Ascending aorta (tissue), 2 donors: ENCODE measurements around the gene CLDN24. TPM values are rescaled to one million over a fixed set of nuclear protein-coding genes. Genes with fewer than 3 reads are reported as not detected.

Experiments
- DNase-seq, 2 donors: peaks; one replicate each; pipeline ENCODE4 v3.0.0-alpha.2; 2019; ENCODE audit warnings: low spot score in 2 of 2
- H3K27ac ChIP-seq, 2 donors: fragments of 200-600 bp; sonication (generic); one replicate each; pipeline ENCODE4 v1.5.1; 2016 to 2017; ENCODE audit warnings: mild to moderate bottlenecking in 1 of 2
- H3K27me3 ChIP-seq: fragments of 200-600 bp; sonication (generic); one replicate; pipeline ENCODE4 v1.5.1; 2017
- H3K36me3 ChIP-seq, 2 donors: fragments of 200-600 bp; sonication (generic); one replicate each; pipeline ENCODE4 v1.5.1; 2016
- H3K4me1 ChIP-seq, 2 donors: fragments of 200-600 bp; sonication (generic); one replicate each; pipeline ENCODE4 v1.5.1; 2016 to 2017; ENCODE audit warnings: mild to moderate bottlenecking in 1 of 2
- H3K4me3 ChIP-seq, 2 donors: fragments of 200-600 bp; sonication (generic); one replicate each; pipeline ENCODE4 v1.5.1; 2016 to 2017; ENCODE audit warnings: mild to moderate bottlenecking in 1 of 2
- H3K9me3 ChIP-seq, 2 donors: fragments of 200-600 bp; sonication (generic); one replicate each; pipeline ENCODE4 v1.5.1; 2016
- CTCF ChIP-seq, 3 experiments: fragments of 200-600 bp in 2 of 3; fragments of 450-650 bp in 1 of 3; sonication (generic) in 2 of 3; IDR thresholded peaks; one replicate each; pipeline ENCODE4 v1.5.1; 2016 to 2019; ENCODE audit warnings: antibody characterized with exemption in 3 of 3, mild to moderate bottlenecking in 1 of 3, moderate library complexity in 1 of 3
- intact Hi-C: fragments of 100-400 bp; cut with DNase I; formaldehyde crosslinking; loops from one replicate; pipeline ENCODE4 v1.15.1; 2023
- total RNA-seq: library from RNA; depleted of rRNA; stranded (reverse); fragments of >200 nt; gene quantifications from one replicate; pipeline ENCODE4 v1.1.0, GENCODE V29; 2016

The CLDN24 gene
- total RNA-seq, 1 donor from 2014 or later, result not detected

- TF ChIP-seq CTCF (IDR thresholded peaks at IDR 0.05), result no peak
- H3K27me3 ChIP-seq, result no peaks in the 10 kb centered on the region
- no peaks in the 10 kb centered on the region for H3K4me1 ChIP-seq
- H3K36me3 ChIP-seq, result peaks cover 14 to 32% of the 10 kb centered on the region in 2 donors
- no peak overlapping the region for H3K4me3 ChIP-seq
- no peak for DNase-seq
- no peak overlapping the region for H3K27ac ChIP-seq
- intact Hi-C loops, result no loop called here
- no peaks in the 10 kb centered on the region for H3K9me3 ChIP-seq
Measured at GRCh38 chr4:183299464-183299863, 22.8 kb downstream of the CLDN24 start.

GRCh38 chr4:183297675-183298074, 24.6 kb downstream of the CLDN24 start:
- Histone ChIP-seq H3K36me3 (peaks cover 17 to 35% of the 10 kb centered on the region in 2 donors), H3K27me3 (no peaks in the 10 kb centered on the region), H3K4me1 (no peaks in the 10 kb centered on the region), H3K27ac (no peak overlapping the region), H3K4me3 (no peak overlapping the region), H3K9me3 (no peaks in the 10 kb centered on the region)
- no peak for TF ChIP-seq CTCF (IDR thresholded peaks at IDR 0.05)
- no peak for DNase-seq
- intact Hi-C loops, result no loop called here

- no peak overlapping the region for H3K4me3 ChIP-seq
- DNase-seq, result no peak
- H3K4me1 ChIP-seq, result no peaks in the 10 kb centered on the region
- no peaks in the 10 kb centered on the region for H3K9me3 ChIP-seq
- peaks cover 21 to 41% of the 10 kb centered on the region in 2 donors for H3K36me3 ChIP-seq
- TF ChIP-seq CTCF (IDR thresholded peaks at IDR 0.05), result no peak
- no peak overlapping the region for H3K27ac ChIP-seq
- H3K27me3 ChIP-seq, result no peaks in the 10 kb centered on the region
- intact Hi-C loops, result no loop called here
Measured at GRCh38 chr4:183295711-183296110, 26.5 kb downstream of the CLDN24 start.

GRCh38 chr4:183291070-183291469, 31.2 kb downstream of the CLDN24 start:
- Histone ChIP-seq H3K27me3 (no peaks in the 10 kb centered on the region), H3K4me1 (no peaks in the 10 kb centered on the region), H3K4me3 (no peak overlapping the region), H3K36me3 (peaks cover 34 to 69% of the 10 kb centered on the region in 2 donors), H3K27ac (no peak overlapping the region), H3K9me3 (no peaks in the 10 kb centered on the region)
- intact Hi-C loops, result no loop called here
- no peak for TF ChIP-seq CTCF (IDR thresholded peaks at IDR 0.05)
- DNase-seq, result no peak

- Histone ChIP-seq H3K4me1 (no peaks in the 10 kb centered on the region), H3K4me3 (no peak overlapping the region), H3K27me3 (no peaks in the 10 kb centered on the region), H3K36me3 (peaks cover 36 to 67% of the 10 kb centered on the region in 2 donors), H3K27ac (no peak overlapping the region), H3K9me3 (no peaks in the 10 kb centered on the region)
- intact Hi-C loops, result no loop called here
- no peak for TF ChIP-seq CTCF (IDR thresholded peaks at IDR 0.05)
- DNase-seq, result no peak
Measured at GRCh38 chr4:183289688-183290087, 32.5 kb downstream of the CLDN24 start.

GRCh38 chr4:183288955-183289354, 33.3 kb downstream of the CLDN24 start:
- no peak for TF ChIP-seq CTCF (IDR thresholded peaks at IDR 0.05)
- Histone ChIP-seq H3K27me3 (no peaks in the 10 kb centered on the region), H3K9me3 (no peaks in the 10 kb centered on the region), H3K36me3 (peaks cover 41 to 70% of the 10 kb centered on the region in 2 donors), H3K27ac (no peak overlapping the region), H3K4me1 (no peaks in the 10 kb centered on the region), H3K4me3 (no peak overlapping the region)
- no peak for DNase-seq
- intact Hi-C loops, result no loop called here
